A549 (cell line): ENCODE data around the gene KCNG4.

Experiments used
- JUNB ChIP-seq: fragments of >200 bp; sonication (Bioruptor Twin); formaldehyde crosslinking; IDR thresholded peaks from 2 replicates; pipeline ENCODE4 v1.6.1; 2016
- POLR2A ChIP-seq: IDR thresholded peaks from 2 replicates; pipeline ENCODE4 v1.6.1; 2012; ENCODE audit warnings: mild to moderate bottlenecking, low read length

DNA sequence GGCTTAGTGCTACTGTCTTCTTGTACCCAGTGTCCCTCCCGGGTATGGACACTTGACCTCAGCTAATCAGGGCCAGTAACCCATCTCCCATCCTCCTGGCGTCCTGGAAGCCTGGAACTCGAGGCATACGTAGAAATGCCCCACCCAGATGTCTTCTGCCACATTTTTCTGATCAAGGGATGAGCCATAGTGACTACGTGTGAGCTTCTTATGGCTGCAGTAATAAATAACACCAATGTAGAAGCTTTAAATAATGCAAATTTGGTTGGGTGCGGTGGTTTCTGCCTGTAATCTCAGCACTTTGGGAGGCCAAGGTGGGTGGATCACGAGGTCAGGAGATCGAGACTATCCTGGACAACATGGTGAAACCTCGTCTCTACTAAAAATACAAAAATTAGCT is 3.0 kb upstream of the KCNG4 start:
- TF ChIP-seq POLR2A (no peak), JUNB (no peak)
